HG03469 (cell line): ENCODE data around the gene YEATS2.

Experiments used
- ATAC-seq: cut with Tn5 transposase; IDR thresholded peaks from one replicate; pipeline ENCODE4 v1.9.1; 2021; ENCODE audit warnings: mild to moderate bottlenecking, moderate library complexity, moderate number of reproducible peaks; ENCODE audit not compliant: unreplicated experiment

YEATS2 gene

DNA sequence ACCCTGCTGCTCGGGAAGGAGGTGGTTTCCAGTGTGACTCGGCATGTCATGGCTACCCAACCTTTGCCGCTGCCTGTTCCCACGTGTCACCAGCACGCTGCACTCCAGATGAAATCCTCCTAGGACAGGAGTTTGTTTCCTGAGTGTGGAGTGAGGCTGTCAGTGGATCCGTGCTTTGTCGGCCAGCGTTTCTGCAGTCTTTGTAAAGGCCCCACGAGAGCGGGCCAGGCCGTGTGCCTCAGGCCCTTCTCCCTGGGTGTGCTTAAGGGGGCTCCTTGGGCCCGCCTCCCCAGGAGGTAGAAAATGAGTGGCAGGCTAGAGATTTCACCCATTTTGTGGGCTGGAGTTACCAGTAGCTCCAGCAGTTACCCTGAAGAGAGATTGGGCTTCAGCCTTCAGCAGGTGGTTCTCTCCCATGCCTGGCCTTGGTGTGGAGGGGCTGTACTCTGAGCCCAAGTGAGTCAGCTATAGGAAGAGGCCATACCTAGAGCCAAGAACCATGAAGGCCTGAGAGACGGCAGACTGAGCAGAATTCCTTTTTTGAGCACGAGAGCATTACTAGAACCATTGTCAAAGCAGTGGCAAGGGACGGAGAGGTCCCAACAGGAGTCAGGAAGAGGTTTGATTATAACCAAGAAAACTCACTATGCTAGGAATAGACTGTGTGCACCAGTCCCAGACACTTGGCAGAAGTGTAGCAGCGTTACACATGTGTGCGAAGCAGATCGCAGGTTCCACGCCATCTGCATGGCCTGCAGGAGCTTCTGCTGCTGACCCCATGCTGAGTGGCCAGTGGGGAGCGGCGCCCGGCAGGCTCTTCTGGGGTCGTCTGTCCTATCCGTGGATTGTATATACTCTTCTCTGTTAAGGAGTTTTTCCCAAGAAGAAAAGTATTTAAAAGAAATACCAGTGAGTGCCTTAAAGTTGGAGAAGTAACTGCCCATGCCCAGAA lies 113.3 kb downstream of the YEATS2 start:
- no peak for ATAC-seq

DNA sequence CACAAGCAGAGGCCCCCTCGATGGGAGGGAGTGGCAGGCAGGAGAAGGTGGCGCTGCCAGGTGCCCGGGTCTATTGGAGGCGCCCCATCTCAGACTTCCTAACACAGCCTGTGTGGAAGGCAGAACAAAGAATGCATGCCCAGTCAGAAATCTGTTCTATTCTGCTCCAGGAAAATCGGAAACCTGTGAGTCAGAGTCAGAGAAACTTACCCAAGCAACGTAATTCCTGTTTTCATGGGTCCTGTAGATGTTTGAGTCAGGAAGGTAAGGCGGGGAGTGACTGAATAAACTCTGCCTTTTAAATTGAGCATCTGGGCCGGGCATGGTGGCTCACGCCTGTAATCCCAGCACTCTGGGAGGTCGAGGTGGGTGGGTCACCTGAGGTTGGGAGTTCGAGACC lies 114.0 kb downstream of the YEATS2 start:
- no peak for ATAC-seq

DNA sequence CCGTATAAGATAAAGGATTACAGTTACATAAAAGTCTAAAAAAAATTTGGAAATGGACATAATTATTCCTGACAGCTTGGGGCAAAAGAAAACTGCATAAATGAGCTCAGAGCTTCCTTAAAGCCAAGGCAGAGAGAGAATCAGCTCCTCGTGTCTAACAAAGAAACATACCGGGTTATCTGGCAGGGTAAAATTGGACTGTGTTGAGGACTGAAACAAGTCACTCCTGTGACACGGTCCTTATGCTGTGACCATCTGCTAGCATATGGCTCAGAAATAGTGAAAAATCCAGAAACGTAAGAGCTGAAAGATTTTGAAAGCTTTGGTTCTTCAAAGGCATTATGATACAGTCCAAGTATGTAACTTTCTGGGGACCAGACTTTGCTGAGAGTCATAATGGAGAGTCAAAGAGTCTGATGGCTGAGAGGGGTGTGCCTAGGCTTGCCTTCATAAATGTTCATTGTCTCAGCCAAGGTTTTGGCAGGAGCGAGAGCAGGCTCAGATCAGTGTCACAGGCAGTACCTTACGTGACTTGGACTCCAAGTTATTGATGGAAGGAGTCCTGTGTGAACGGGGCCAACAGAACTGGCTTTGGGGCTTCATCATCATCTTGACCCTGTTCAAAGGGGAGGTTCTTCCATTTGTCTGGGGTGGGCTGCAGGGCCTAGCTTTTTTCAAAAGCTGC lies 115.3 kb downstream of the YEATS2 start:
- ATAC-seq: no peak

DNA sequence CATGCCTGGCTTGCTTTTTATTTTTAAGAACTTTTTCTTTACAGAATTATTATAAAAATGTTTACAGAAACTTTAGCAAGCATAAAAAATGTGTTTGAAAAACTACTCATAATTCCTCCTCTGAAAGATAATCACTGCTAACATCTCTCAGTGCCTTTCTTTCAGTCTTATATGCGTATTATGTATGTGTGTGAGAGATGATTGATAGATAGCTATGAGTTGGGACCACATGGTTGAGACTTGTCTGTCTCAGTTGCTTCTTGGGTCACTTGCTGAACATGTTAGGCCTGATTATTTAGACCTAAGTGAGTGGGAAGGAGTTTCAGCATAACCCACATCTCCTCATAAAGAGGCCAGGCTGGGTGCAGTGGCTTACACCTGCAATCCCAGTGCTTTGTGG lies 116.6 kb downstream of the YEATS2 start:
- ATAC-seq: no peak

DNA sequence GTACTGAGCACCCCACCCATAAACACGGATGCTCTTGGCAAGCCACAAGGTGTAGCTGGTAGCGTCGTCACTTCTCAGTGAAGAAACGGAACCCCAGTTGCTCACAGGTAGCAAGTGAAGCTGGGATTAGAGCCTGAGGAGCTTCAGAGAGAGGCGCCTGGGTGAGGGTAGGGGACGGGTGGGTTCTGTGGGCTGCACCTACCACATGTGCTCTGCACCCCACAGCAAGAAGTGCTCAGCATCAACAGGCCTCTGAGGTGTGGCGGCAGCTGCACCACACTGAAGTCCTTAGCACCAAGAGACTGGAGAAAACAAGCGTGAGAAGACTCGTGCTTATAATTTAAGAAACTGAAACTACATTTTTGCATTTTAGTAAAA lies 118.0 kb downstream of the YEATS2 start:
- no peak for ATAC-seq

DNA sequence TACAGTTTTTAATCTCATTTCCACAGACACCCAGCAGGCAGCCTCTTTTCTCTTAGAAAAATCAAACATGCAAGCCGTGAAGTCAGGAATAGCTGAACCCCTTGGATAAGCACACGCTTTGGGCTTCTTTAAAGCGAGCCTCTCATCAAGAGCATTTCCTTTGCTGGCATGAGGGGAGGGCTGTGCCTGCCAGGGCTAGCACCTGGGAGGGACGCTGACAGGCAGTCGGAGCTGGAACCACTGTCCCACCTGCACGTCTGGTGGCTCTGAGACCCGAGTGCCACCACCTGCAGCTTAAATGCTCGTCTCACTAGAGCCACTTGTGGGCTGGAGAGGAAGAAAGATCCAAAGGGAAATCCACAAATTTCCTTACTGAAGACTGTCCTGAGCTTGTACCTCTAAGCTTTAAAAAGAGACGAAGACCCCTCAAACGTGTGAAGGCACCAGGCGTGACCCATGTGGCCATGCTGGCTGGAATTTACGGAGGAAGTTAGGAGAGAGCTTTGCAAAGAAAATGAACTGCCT lies 118.4 kb downstream of the YEATS2 start:
- ATAC-seq: no peak

DNA sequence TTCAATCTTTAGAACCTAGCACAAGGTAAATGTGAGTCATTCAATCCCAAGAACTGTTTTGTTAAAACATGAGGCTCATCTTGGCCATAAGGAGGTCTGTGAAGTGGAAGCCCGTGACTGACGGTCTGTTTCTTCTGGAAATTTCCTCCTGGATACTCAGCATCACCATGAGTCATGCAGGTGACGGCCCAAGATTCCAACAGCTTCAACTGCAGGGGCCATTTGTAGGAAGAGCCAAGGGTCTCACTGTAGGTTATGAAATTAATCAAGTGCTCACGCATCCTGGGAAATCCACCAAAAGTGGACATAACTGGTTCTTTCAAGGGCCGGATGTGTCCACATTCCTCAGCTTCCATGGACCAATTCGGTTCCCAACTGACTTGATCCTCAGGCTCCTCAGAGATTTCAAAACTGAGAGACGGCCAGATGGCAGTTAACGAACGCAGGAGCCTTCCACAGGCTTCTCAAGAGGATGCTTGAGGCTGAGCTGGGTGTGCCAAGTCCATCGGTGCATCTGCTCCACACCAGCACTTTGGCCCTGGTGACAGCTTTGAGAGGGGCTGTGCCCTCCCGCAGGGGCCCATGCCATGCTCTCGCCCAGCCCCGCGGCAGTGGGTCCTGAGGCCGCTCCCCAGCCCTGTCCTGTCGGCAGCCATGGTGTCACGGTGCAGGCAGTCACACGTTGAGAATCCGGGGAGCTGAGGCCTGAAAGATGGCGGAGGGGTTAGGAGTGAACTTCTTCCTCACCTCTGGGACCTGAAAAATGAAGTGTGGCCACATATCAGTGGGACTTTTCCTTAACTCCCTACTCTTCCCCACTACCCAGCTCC lies 119.3 kb downstream of the YEATS2 start:
- no peak for ATAC-seq

DNA sequence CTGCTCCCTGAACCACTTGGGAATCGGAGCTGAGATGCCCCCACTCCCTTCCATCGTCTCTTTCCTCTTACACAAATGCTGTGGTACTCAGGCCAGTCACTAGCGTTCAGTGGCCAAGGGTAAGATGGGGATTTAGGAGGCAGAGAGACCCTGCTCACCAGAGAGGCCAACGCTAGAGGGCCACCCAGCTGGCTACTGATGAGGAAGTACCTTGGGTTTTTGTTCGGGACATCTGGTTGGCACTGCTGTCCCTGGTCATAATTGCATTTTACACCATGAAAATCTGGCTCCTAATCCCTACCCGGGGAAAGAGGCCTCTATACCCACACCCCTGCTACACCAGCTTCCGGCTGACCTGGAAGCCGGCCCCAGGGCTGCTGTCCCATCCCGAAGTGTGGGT lies 120.0 kb downstream of the YEATS2 start:
- no peak for ATAC-seq

DNA sequence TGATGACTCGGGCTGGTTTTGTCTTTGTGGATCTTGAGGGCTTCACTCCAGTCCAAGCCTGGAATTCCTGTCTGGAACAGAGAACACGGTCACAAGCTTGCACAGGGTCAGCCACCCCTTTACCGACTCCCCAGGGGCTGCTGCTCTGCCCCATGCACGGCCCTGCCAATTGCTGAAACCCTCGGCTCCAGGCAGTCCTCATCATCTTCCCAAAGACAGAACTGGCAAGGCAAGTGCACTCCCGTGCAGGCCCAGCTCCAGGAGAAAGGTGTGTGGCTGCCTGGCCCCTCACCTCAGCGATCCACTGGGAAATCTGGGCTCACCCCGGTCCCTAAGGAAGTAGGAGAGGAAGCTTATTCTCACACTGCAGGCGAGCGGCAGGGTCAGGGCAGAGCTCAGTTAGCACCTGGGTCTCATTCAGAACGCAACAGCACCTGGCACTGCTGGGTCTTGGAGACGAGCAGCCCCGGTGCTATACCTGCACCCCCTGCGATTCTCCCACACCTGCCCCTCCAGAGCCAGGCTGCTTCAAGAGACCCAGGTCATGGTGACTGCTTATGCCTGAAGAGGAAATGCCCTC lies 120.5 kb downstream of the YEATS2 start:
- ATAC-seq: no peak

DNA sequence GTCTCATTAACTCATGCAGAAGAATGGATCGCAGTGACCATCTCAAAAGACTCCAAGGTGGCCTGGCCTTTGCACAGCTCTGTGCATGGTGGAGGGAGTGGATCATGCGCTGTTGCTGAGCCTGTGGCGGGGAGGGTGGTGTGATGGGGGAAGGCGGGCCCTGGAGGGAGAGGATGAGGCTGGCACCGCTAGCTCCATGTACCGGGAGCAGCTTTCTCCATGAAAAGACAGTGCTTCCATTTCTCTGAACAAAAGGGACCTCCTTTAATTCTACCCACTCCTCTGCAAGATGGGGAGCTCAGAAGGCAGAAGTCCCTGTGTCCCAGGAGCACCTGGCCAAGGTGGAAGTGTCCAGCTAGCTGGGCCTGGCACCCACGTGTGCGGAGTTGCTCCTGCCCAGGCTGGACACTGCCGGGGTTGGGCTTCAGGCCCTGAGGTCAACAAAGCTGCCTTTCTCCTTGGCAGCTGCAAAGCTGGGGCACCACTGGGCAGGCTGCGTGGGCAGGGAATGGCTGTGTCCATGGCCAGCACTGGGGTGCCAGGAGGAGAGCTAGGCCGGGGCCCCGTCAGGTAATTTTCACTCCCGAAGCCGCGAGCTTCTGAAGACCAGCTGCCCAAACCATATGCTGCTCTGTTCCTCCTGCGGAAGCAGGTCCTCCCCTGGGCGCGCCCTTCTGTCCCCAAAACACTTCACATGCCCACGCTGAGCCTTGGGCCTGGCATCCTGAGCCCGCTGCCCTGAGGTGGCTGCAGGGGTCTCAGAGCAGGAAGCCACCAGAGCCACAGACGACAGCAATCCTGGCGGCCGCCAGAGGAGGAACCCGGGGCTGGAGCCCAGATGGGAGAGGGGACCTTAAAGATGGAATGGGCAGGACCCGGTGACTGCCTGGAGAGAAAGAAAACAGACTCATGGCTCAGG lies 121.4 kb downstream of the YEATS2 start:
- no peak for ATAC-seq

DNA sequence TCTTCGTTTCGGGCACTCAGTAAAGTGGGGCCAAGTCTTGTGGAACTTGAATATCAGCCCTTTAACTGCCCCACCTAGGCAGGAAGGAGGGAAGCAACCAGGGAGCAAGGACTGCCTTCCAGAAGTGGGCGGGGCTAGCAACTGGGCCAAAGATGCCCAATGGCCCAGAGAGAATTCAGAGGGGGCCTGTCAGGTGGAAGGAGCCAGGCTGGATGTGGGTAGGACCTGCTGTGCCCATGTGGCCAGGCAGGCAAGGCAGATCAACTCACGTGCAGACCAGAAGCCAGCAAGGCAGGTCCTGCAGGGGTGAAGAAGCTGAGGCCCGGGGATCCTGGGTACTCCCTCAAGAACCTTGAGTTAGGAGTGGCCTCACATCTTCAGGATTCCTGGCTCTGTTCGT lies 122.2 kb downstream of the YEATS2 start:
- no peak for ATAC-seq

DNA sequence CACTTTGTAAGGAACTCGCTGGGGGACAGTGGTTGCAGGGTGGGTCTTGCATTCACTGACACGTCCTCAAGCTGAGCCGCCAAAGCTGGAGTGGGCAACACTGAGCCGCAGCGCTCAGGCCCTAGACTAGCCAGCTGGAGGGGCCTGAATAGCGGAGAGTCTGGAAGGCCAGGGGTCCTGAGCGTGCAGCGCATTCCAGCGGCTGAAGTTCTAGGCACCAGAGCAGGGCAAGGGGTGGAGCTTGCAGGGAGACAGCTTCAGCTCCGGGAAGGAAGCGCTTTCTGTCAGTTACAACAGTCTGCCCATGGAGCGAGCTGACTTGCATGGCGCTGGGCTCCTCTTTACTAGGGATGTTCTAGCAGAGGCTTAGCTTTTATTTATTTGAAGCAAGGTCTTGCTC lies 125.0 kb downstream of the YEATS2 start:
- ATAC-seq: no peak

DNA sequence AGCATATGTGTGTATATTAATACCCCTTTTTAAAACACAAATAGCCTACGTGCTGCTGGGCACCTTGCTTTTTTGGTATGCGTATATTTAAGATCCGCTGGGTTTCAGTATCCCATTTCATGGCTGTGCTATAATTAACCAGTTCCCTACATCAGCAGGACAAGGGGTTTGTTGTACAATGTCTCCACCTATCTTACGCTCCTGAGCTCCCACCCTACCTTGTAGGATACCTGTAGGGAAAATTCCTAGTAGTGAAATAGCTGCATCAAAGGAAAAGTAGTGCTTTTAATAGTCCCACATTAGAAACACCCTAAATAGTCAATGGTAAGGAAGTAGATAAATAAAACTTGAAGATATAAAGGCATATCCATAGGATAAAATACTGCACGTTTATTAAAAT lies 126.4 kb downstream of the YEATS2 start:
- ATAC-seq: no peak

DNA sequence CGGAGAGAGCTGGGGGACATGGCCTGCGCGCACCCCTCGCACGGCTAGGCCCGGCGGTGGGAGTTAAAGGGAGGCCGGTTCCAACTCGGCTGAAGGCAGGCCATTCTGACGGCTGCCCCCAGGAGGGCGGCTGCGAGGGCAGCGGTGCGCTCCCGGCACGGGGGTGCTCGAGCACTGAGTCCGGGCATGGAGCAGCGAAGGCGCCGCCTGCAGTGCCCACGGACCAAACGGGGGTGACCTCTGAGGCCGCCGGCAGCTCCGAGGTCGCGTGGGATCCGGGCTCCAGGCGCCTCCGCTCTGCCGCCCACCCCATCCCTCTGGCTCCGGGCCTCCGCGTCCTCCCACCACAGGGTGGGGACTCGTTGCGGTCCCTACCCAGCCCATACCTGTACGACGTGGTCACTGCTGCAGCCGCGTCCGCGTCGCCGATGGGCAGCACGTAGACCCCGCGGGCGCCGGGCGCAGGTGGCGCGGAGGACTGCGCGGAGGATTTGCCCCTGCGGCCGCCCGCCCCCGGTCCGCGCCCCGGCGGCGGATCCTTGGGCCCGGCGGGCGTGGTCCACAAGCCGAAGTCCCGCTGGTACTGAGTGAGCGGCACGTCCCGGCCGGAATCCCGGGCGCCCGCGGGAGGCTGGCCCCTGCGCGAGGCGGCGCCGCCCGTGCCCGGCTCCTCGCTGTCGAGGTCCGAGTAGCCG lies 127.3 kb downstream of the YEATS2 start:
- no peak for ATAC-seq

DNA sequence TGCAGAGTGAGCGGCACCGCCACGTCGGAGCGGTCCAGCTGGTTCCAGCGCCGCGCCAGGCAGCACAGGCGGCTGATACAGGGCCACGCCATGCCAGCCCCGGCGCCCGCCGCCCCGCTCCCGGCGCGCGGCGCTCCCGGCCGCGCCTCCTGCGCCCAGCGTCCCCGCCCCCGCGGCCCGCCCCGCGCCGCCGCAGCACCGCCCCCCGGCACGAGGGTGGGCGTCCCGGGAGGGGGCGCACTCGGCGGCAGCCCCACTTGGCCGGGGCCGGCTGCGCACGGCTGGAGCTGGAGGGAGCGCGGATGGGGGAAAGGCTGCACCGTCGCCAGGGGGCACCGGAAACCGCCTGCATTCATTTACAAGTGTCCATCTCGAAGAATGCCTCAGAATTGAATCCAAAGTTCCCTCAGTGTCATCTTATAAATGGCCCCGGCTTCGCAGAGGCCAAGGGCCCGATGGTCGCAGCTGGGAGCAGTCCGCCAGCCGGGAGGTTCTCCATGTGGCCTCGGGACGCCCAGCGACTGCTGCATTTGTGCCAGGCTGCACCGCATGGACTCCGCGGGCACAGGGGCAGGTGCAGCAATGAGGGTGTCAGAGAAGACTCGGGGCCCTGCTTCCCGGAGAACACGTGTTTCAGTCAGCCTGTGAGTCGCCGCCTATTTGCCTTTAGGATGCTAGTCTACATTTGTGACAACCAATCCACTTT lies 128.0 kb downstream of the YEATS2 start, which contains the start of gene MAP6D1:
TSS of gene MAP6D1 (minus strand) at position 122 of the 706 bp plus-strand sequence. CDS start at position 92, 30 bp downstream.
- no peak for ATAC-seq

DNA sequence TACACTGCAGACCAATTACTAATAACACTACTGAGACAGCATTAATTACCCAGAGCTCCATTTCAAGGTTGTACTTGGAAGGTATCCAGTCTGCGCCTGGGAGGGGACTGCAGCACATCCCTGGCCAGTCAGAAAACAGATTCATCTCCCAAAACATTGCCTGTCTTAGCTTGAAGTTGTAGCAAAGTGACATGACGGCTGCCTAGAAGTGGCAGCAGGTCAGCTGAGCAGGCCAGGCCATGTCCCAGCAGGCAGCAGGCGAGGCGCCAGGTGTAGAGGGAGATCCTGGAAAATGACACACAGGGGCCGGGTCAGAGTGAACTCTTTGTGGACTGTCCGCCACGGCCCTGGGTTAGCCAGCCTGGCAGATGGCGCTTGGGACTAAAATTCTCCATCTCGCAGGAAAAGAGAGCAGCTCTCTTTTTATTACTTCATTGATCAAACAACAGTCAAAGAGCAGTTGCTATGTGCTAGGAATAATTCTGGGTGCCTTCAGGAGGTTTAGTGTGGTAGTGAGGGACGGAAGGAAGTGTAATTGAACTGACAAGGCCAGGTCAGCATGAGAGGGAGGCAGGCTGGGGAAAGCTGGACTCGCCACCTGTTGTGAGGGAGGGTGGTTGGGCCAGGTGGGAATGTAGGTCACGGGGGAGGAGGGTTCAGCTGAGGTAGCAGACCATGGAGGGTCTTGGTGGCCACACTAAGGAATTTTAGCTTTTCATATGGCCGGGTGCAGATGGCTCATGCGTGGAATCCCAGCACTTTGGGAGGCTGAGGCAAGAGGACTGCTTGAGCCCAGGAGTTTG lies 129.1 kb downstream of the YEATS2 start:
- ATAC-seq: no peak

DNA sequence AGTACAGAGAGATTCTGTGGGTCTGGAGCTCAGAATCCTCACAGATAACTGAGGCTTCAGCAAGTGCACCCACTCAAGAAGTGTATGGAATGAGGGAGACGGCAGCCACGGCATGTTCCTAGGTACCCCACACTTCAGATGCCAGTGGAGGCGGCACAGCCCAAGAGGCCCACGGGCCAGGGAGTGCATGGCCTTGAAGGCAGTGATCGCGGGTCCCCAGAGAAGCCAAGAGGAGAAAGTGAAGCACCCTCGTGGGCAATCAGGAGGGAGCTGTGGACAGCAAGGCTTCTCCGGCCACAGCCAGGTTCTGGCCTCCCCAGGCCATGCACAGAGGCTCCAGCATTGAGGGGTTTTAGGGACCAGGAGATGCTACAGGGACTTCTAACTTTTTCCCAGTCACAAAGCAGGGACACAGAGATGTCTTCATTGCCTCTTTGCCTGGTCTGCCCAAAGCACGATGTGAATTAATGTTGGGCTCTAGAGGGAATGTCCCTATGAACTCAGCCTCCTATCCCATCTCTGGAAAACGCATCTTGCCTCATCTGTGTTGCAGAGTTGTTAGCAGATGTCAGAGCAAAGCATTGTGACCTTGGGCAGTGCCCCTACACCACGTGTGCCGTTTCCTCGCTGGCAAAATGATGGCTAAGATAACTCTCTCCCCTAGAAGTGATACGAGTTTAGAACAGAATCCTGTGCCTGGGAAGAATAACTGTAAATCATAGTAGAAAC lies 130.4 kb downstream of the YEATS2 start:
- no peak for ATAC-seq
